K562 (cell line): ENCODE results near the gene IGIP. TPM values are rescaled to one million over a fixed set of nuclear protein-coding genes. Genes with fewer than 3 reads are reported as not detected.
"Not testable (repeated sequence)": the region's sequence is repeated elsewhere in the genome, so short reads cannot be mapped to it uniquely, and the experiment has no call there.

ENCODE experiments used
- ATAC-seq: fragments of 200-7000 bp; cut with Tn5 transposase; 3 replicates; pipeline ENCODE4 v1.9.1; 2020; ENCODE audit warnings: moderate library complexity
- BruUV-seq: library from RNA; stranded (reverse); fragments of 400-500 nt; replicated peaks from 2 replicates; lab custom pipeline; 2021; lab: Mats Ljungman, UMichigan
- CTCF ChIA-PET: fragments of 300-600 bp; formaldehyde crosslinking; extraction: SDS; loops from one replicate; lab custom pipeline; 2021; ENCODE audit warnings: low intra/inter-chr PET ratio; lab: Yijun Ruan, JAX
- POLR2A ChIA-PET: fragments of 300-600, 350-650 bp; sonication (Branson Sonifier 250); formaldehyde crosslinking; extraction: SDS; loops from one replicate; lab custom pipeline; 2021; ENCODE audit warnings: antibody characterized with exemption, inconsistent platforms; lab: Yijun Ruan, JAX
- DNase-seq, 4 experiments: peaks; one replicate each; pipeline versions ENCODE4 v3.0.0 to v3.0.0-alpha.2; 2011 to 2018; ENCODE audit warnings: low spot score in 3 of 4, mixed read lengths in 3 of 4; ENCODE audit errors: extremely low read depth in 1 of 4
- FAIRE-seq: peaks from 2 replicates; lab custom pipeline; 2011; peaks lifted over from hg19 to GRCh38; lab: Jason Lieb, UNC
- H2AFZ ChIP-seq: 2 replicates; pipeline ENCODE4 v1.6.0; 2011; ENCODE audit warnings: low read depth, low read length, control low read depth, inconsistent platforms
- H3K27ac ChIP-seq: fragments of 200-600 bp; 3 replicates; pipeline ENCODE4 v1.8.0; 2011; ENCODE audit warnings: low read depth, mild to moderate bottlenecking, control low read depth, inconsistent platforms, low read length, moderate library complexity, mixed read lengths; ENCODE audit errors: extremely low read depth
- H3K27me3 ChIP-seq, 2 experiments: fragments of 300-600 bp in 1 of 2; 2 replicates in 1 of 2; 3 replicates in 1 of 2; pipeline versions ENCODE4 v1.6.0 to v1.8.0; 2011; ENCODE audit warnings: inconsistent platforms in 2 of 2, low read length in 2 of 2, mild to moderate bottlenecking in 1 of 2, mixed read lengths in 1 of 2, moderate library complexity in 1 of 2; ENCODE audit not compliant: control insufficient read depth in 2 of 2, insufficient read depth in 2 of 2
- H3K36me3 ChIP-seq: fragments of 300-600 bp; 3 replicates; pipeline ENCODE4 v1.8.0; 2011; ENCODE audit warnings: mild to moderate bottlenecking, low read length, inconsistent platforms; ENCODE audit not compliant: control insufficient read depth, insufficient read depth
- H3K4me1 ChIP-seq, 2 experiments: fragments of 200-600 bp in 1 of 2; replicated peaks in 1 of 2; 2 replicates in 1 of 2; 3 replicates in 1 of 2; pipeline versions ENCODE4 v1.5.1 to v1.8.0; 2011; ENCODE audit warnings: inconsistent platforms in 2 of 2, low read length in 2 of 2, mild to moderate bottlenecking in 1 of 2, mixed read lengths in 1 of 2, moderate library complexity in 1 of 2; ENCODE audit not compliant: control insufficient read depth in 2 of 2, insufficient read depth in 2 of 2
- H3K4me2 ChIP-seq: 2 replicates; pipeline ENCODE4 v1.6.1; 2011; ENCODE audit warnings: low read length, control low read depth, inconsistent platforms, mixed read lengths; ENCODE audit not compliant: insufficient read depth
- H3K4me3 ChIP-seq: fragments of 200-600 bp; sonication (generic), shearing (Covaris generic); 2 replicates; pipeline ENCODE4 v1.5.1; 2016; ENCODE audit warnings: control low read depth, inconsistent platforms
- H3K79me2 ChIP-seq: fragments of 200-600 bp; 3 replicates; pipeline ENCODE4 v1.8.0; 2011; ENCODE audit warnings: low read length, inconsistent platforms; ENCODE audit not compliant: control insufficient read depth, insufficient read depth
- H3K9ac ChIP-seq, 2 experiments: 2 replicates each; pipeline versions ENCODE4 v1.6.0 to v1.6.1; 2011; ENCODE audit warnings: low read depth in 2 of 2, low read length in 2 of 2, control low read depth in 1 of 2, inconsistent platforms in 1 of 2, mild to moderate bottlenecking in 1 of 2, mixed read lengths in 1 of 2; ENCODE audit not compliant: insufficient read depth in 1 of 2
- H3K9me1 ChIP-seq: one replicate; pipeline ENCODE4 v1.6.0; 2011; ENCODE audit warnings: inconsistent platforms, mild to moderate bottlenecking, low read length, moderate library complexity; ENCODE audit not compliant: control insufficient read depth, insufficient read depth
- H3K9me3 ChIP-seq: replicated peaks from 2 replicates; pipeline ENCODE4 v1.5.1; 2011; ENCODE audit warnings: low read depth, low read length, inconsistent platforms; ENCODE audit not compliant: control insufficient read depth, insufficient read depth
- H4K20me1 ChIP-seq: replicated peaks from 2 replicates; pipeline ENCODE4 v1.6.1; 2011; ENCODE audit warnings: low read length, inconsistent platforms, mixed read lengths; ENCODE audit not compliant: control insufficient read depth, insufficient read depth
- BCOR ChIP-seq: fragments of 450-650 bp; IDR thresholded peaks from 2 replicates; pipeline ENCODE4 v1.6.1; 2016
- KDM1A ChIP-seq, 2 experiments: fragments of 450-650 bp; IDR thresholded peaks; 2 replicates each; pipeline ENCODE4 v1.6.1; 2016; ENCODE audit warnings: mild to moderate bottlenecking in 2 of 2
- RBM25 ChIP-seq: fragments of 200-400 bp; formaldehyde crosslinking; IDR thresholded peaks from 2 replicates; pipeline ENCODE4 v1.6.1; 2018; ENCODE audit warnings: low read length, low read depth, moderate library complexity; ENCODE audit not compliant: severe bottlenecking
- SMARCA5 ChIP-seq: fragments of 450-650 bp; IDR thresholded peaks from 2 replicates; pipeline ENCODE4 v1.6.1; 2016
- WGBS: fragments of 100-300 bp; shearing (Covaris generic); methylation state at CpG from one replicate; pipeline ENCODE4 v1.1.6; 2016; ENCODE audit warnings: low coverage, mixed read lengths; ENCODE audit not compliant: insufficient coverage; ENCODE audit errors: missing lambda C conversion rate; 5-methylcytosine and 5-hydroxymethylcytosine counted together
- in situ Hi-C: fragments of 300-500 bp; cut with MboI; formaldehyde crosslinking; loops from 4 replicates; pipeline ENCODE4 v1.15.0; 2018; ENCODE audit warnings: inconsistent platforms, mixed read lengths
- intact Hi-C: fragments of 100-400 bp; cut with micrococcal nuclease; formaldehyde crosslinking; loops from 2 replicates; pipeline ENCODE4 v1.14.2; 2022
- polyA plus RNA-seq, 8 experiments: library from polyadenylated mRNA; depleted of rRNA in 4 of 8; stranded (reverse) in 5 of 8; unstranded in 3 of 8; fragments of >200 nt; fragmentation: Nextera tagmentation in 2 of 8; fragmentation: Illumina TruSeq in 1 of 8; extraction: Ambion mirVana in 2 of 8; extraction: Trizol in 1 of 8; gene quantifications; 2 replicates each; pipeline versions ENCODE4 v1.2.1 to v1.2.3, GENCODE V29; 2011 to 2014; ENCODE audit warnings: inconsistent platforms in 1 of 8, missing spikeins in 1 of 8
- total RNA-seq, 7 experiments: library from RNA; depleted of rRNA in 6 of 7; stranded (reverse); fragments of >200 nt in 6 of 7; fragmentation: Illumina TruSeq in 2 of 7; extraction: Trizol in 2 of 7; gene quantifications; 2 replicates each; pipeline versions ENCODE4 v1.2.1 to v1.2.3, GENCODE V29; 2011 to 2021; ENCODE audit warnings: low replicate concordance in 1 of 7

Gene IGIP
- total and polyA plus RNA-seq, 9 of the 15 experiments (the other 6 are each of a cell fraction or from before 2014, with no cell fraction given), result 0.52 to 1.6 (median 1.2) TPM

DNA sequence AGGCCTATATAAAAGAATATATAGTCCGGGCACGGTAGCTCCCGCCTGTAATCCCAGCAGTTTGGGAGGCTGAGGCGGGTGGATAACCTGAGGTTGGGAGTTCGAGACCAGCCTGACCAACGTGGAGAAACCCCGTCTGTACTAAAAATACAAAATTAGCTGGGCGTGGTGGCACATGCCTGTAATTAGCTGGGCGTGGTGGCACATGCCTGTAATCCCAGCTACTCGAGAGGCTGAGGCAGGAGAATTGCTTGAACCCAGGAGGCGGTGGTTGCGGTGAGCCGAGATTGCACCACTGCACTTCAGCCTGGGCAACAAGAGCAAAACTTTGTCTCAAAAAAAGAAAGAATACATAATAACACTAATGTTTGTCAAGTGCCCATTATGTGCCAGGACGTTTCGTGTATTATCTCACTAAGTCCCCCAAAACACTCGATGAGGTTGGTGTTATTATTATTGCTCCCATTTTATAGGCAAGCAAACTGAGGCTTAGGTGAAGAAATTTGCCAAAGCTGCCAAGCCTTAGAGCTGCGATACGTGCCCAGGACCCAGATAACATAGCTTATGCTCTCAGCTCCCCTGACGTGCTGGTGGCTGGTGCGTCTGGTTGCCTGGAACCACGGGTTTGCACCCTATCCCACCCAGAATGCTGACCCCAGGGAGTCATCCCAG lies 29.1 kb downstream of the IGIP start:
- intact Hi-C loops, FAIRE-seq: not testable (repeated sequence)

More for the DNA sequence above, 29.1 kb downstream of the IGIP start:
- H3K27ac ChIP-seq, BruUV-seq, H3K4me3 ChIP-seq, DNase-seq, H3K9ac ChIP-seq, H3K27me3 ChIP-seq, H3K36me3 ChIP-seq, H3K4me2 ChIP-seq, H3K79me2 ChIP-seq, ATAC-seq, H2AFZ ChIP-seq, H3K9me1 ChIP-seq, H4K20me1 ChIP-seq, H3K9me3 ChIP-seq: not testable (repeated sequence)
- ChIA-PET CTCF (interaction anchor here (0.6 to 2.6 kb wide), 2 partner anchors 80 to 1168 kb away, joined by 3 to 73 read pairs; no protein-coding TSS in a partner anchor), POLR2A (interaction anchor here (0.7 to 1.7 kb wide), 2 partner anchors 46 to 212 kb away, joined by 3 to 4 read pairs; no protein-coding TSS in a partner anchor)
- TF ChIP-seq RBM25 (peak; percentile 92), SMARCA5 (peak; percentile 42; the same call in 1 of the 2 replicates), KDM1A (IDR thresholded peaks at IDR 0.05) (peak in 1 of 2 experiments; percentile 25; a peak in 1 of 4 replicates), BCOR (peak; percentile 56; the same call in 1 of the 2 replicates)
- WGBS, result 31% methylated on average over 21 of the region's 21 CpGs
- in situ Hi-C loops, result loop anchor here (5.0 kb wide), 2 partner anchors 73 to 368 kb away; no protein-coding TSS in a partner anchor
- peaks cover 0 to 11% of the 10 kb centered on the region in 2 experiments; a peak in 2 of 5 replicates for H3K4me1 ChIP-seq
